Activated T-helper 1 cell treated with anti-CD3 and anti-CD28 coated beads, Interleukin-12 subunit alpha, Interleukin-12 subunit beta, Interleukin-2, Interleukin-4 antibody, amounts not matched to agents 30 ng/mL and 10 ng/mL and 1 ng/mL, durations not matched to agents 14 hours and 24 hours and 36 hours (primary cell): ENCODE measurements around the gene IVL. TPM values are rescaled to one million over a fixed set of nuclear protein-coding genes. Genes with fewer than 3 reads are reported as not detected.

Source experiments
- total RNA-seq: library from RNA; stranded (reverse); gene quantifications from 2 replicates; pipeline ENCODE4 v1.2.3, GENCODE V29; 2022

IVL gene
- total RNA-seq, 1 donor from 2014 or later = not detected

Other genes with a start within 250 kb of the IVL start
- not detected in 2 replicates for gene LCE2D, start 245.2 kb upstream of the IVL start, total RNA-seq
- not detected in 2 replicates for gene LCE2C, start 233.3 kb upstream of the IVL start, total RNA-seq
- not detected in 2 replicates for gene LCE2B, start 222.4 kb upstream of the IVL start, total RNA-seq
- not detected in 2 replicates for gene LCE2A, start 210.2 kb upstream of the IVL start, total RNA-seq
- not detected in 2 replicates for gene LCE4A, start 200.4 kb upstream of the IVL start, total RNA-seq
- gene KPRP, start 150.5 kb upstream of the IVL start, total RNA-seq = not detected in 2 replicates
- not detected in 2 replicates for gene LCE1F, start 133.4 kb upstream of the IVL start, total RNA-seq
- not detected in 2 replicates for gene LCE1E, start 122.3 kb upstream of the IVL start, total RNA-seq
- not detected in 2 replicates for gene LCE1D, start 111.8 kb upstream of the IVL start, total RNA-seq
- not detected in 2 replicates for gene LCE1C, start 101.9 kb upstream of the IVL start, total RNA-seq
- not detected in 2 replicates for gene LCE1B, start 96.6 kb upstream of the IVL start, total RNA-seq
- not detected in 2 replicates for gene LCE1A, start 81.1 kb upstream of the IVL start, total RNA-seq
- gene LCE6A, start 65.7 kb upstream of the IVL start, total RNA-seq = not detected in 2 replicates
- gene LCE7A, start 48.5 kb upstream of the IVL start, total RNA-seq = not detected in 2 replicates
- not detected in 2 replicates for gene SMCP, start 30.2 kb upstream of the IVL start, total RNA-seq
- gene SPRR5, start 38.7 kb downstream of the IVL start, total RNA-seq = not detected in 2 replicates
- gene SPRR4, start 62.1 kb downstream of the IVL start, total RNA-seq = not detected in 2 replicates
- not detected in 2 replicates for gene SPRR1A, start 75.5 kb downstream of the IVL start, total RNA-seq
- not detected in 2 replicates for gene SPRR3, start 93.2 kb downstream of the IVL start, total RNA-seq
- not detected in 2 replicates for gene SPRR1B, start 122.7 kb downstream of the IVL start, total RNA-seq
- not detected in 2 replicates for gene SPRR2D, start 132.6 kb downstream of the IVL start, total RNA-seq
- gene SPRR2A, start 149.0 kb downstream of the IVL start, total RNA-seq = not detected in 2 replicates
- not detected in 2 replicates for gene SPRR2B, start 163.1 kb downstream of the IVL start, total RNA-seq
- gene SPRR2E, start 186.0 kb downstream of the IVL start, total RNA-seq = not detected in 2 replicates
- not detected in 2 replicates for gene SPRR2F, start 205.0 kb downstream of the IVL start, total RNA-seq
- gene SPRR2G, start 242.3 kb downstream of the IVL start, total RNA-seq = not detected in 2 replicates